Ovary (tissue), 9 donors: ENCODE results near the gene PNMT. TPM values are rescaled to one million over a fixed set of nuclear protein-coding genes. Genes with fewer than 3 reads are reported as not detected.

Experiments
- DNase-seq, 5 donors: peaks; one replicate each; pipeline ENCODE4 v3.0.0-alpha.2; 2019 to 2020
- H3K27ac ChIP-seq, 2 donors: fragments of 200-600 bp; one replicate each; pipeline versions ENCODE4 v1.5.1 to v1.8.0; 2019 to 2022
- H3K27me3 ChIP-seq: fragments of 200-600 bp; one replicate; pipeline ENCODE4 v1.8.0; 2022
- H3K36me3 ChIP-seq: fragments of 200-600 bp; sonication (generic); one replicate; pipeline ENCODE4 v1.5.1; 2019
- H3K4me1 ChIP-seq: one replicate; pipeline ENCODE4 v1.8.1; 2013; ENCODE audit warnings: mild to moderate bottlenecking, moderate library complexity; ENCODE audit not compliant: insufficient read depth
- H3K4me3 ChIP-seq: fragments of 200-600 bp; sonication (generic); one replicate; pipeline ENCODE4 v1.5.1; 2017
- H3K9me3 ChIP-seq, 2 donors: fragments of 200-600 bp in 1 of 2; sonication (generic) in 1 of 2; one replicate each; pipeline versions ENCODE4 v1.5.1 to v1.8.1; 2013 to 2019; ENCODE audit warnings: mild to moderate bottlenecking in 1 of 2, moderate library complexity in 1 of 2
- CTCF ChIP-seq, 3 donors: fragments of 450-650 bp in 2 of 3; fragments of 200-600 bp in 1 of 3; IDR thresholded peaks; one replicate each; pipeline versions ENCODE4 v1.5.1 to v1.8.0; 2016 to 2022; ENCODE audit warnings: antibody characterized with exemption in 3 of 3, mild to moderate bottlenecking in 1 of 3
- EP300 ChIP-seq: sonication (generic); formaldehyde crosslinking; IDR thresholded peaks from one replicate; pipeline ENCODE4 v1.6.1; 2017; ENCODE audit warnings: antibody characterized with exemption
- POLR2A ChIP-seq: fragments of 450-650 bp; IDR thresholded peaks from one replicate; pipeline ENCODE4 v1.6.1; 2017; ENCODE audit warnings: antibody characterized with exemption, mild to moderate bottlenecking, moderate library complexity
- WGBS, 3 donors: extraction: QIAGEN DNeasy Blood & Tissue Kit in 1 of 3; methylation state at CpG; one replicate each; pipeline versions ENCODE4 v1.1.5 to v1.1.7; 2013 to 2017; 5-methylcytosine and 5-hydroxymethylcytosine counted together
- intact Hi-C, 4 donors: fragments of 100-400 bp; cut with DNase I; formaldehyde crosslinking; loops; one replicate each; pipeline versions ENCODE4 v1.11.0 to v1.15.1; 2022 to 2023
- polyA plus RNA-seq, 2 donors: library from polyadenylated mRNA; stranded (reverse); fragments of 200-250 nt in 1 of 2; fragments of 350-450 nt in 1 of 2; fragmentation: Illumina TruSeq in 1 of 2; extraction: RNeasy Lipid Tissue Mini Kit (QIAGEN cat#74804) in 1 of 2; gene quantifications; one replicate each; pipeline ENCODE4 v1.2.3, GENCODE V29; 2013 to 2014
- total RNA-seq, 7 donors: library from RNA; depleted of rRNA in 2 of 7; stranded (reverse); fragments of >200 nt in 2 of 7; fragmentation: NEBNext Ultra II Directional in 3 of 7; extraction: Animal tissue kit (Norgen Biotek cat#: 25700) in 3 of 7; gene quantifications; one replicate each; pipeline versions ENCODE4 v1.1.0 to v1.2.4, GENCODE V29; 2016 to 2023
- donor health status: DM: no; HTN: no; CAD: no; lungs with moderate emphysema.
- donor health status: DM: no; HTN: no; CAD: no.
- donor health status: Bipolar disorder and iron deficiency.
- donor health status: DM: yes; HTN: yes; CAD: no.
- donor health status: DM: no; HTN: no; CAD: no.
- donor health status: DM: yes; HTN: yes; CAD: no.

Gene PNMT
- total and polyA plus RNA-seq, 9 donors: 0.60 to 5.1 (median 1.3) TPM; not detected in 2

- Histone ChIP-seq H3K9me3 (no peaks in the 10 kb centered on the region), H3K4me1 (no peaks in the 10 kb centered on the region), H3K36me3 (no peaks in the 10 kb centered on the region), H3K4me3 (no peak overlapping the region), H3K27ac (no peak overlapping the region), H3K27me3 (no peaks in the 10 kb centered on the region)
- no peak for TF ChIP-seq EP300
- TF ChIP-seq CTCF (IDR thresholded peaks at IDR 0.05): no peak
- no peak for TF ChIP-seq POLR2A
- DNase-seq: no peak
- intact Hi-C loops: no loop called here
- 76 to 77% (median 76%) methylated on average over 5 of the region's 5 CpGs for WGBS, 3 donors
These were observed 21.0 kb upstream of the PNMT start for GRCh38 chr17:39647256-39647655.

GRCh38 chr17:39648616-39649366 lies 19.5 kb upstream of the PNMT start:
- intact Hi-C loops: no loop called here

GRCh38 chr17:39650121-39650579 lies 18.1 kb upstream of the PNMT start:
- no peak for DNase-seq
- Histone ChIP-seq H3K27ac (no peak overlapping the region), H3K27me3 (no peaks in the 10 kb centered on the region), H3K9me3 (no peaks in the 10 kb centered on the region), H3K4me1 (peaks cover 8% of the 10 kb centered on the region), H3K4me3 (no peak overlapping the region), H3K36me3 (no peaks in the 10 kb centered on the region)
- TF ChIP-seq CTCF (IDR thresholded peaks at IDR 0.05): no peak
- TF ChIP-seq EP300: no peak
- no peak for TF ChIP-seq POLR2A
- WGBS, 3 donors: 86 to 92% (median 87%) methylated on average over 11 of the region's 11 CpGs
- intact Hi-C loops: no loop called here

More at GRCh38 chr17:39648616-39649366, 19.5 kb upstream of the PNMT start:
- no peaks in the 10 kb centered on the region for H3K36me3 ChIP-seq
- no peak for DNase-seq
- no peaks in the 10 kb centered on the region for H3K9me3 ChIP-seq
- TF ChIP-seq POLR2A (no peak), EP300 (no peak), CTCF (IDR thresholded peaks at IDR 0.05) (no peak)
- H3K4me3 ChIP-seq: no peak overlapping the region
- 76 to 78% (median 76%) methylated on average over 15 of the region's 15 CpGs for WGBS, 3 donors
- H3K27ac ChIP-seq: no peak overlapping the region
- no peaks in the 10 kb centered on the region for H3K27me3 ChIP-seq
- H3K4me1 ChIP-seq: peaks cover 8% of the 10 kb centered on the region

GRCh38 chr17:39651923-39652586 lies 16.2 kb upstream of the PNMT start:
- no peaks in the 10 kb centered on the region for H3K36me3 ChIP-seq
- no peak overlapping the region for H3K27ac ChIP-seq
- H3K27me3 ChIP-seq: no peaks in the 10 kb centered on the region
- WGBS, 3 donors: 65 to 75% (median 71%) methylated on average over 8 of the region's 8 CpGs
- TF ChIP-seq CTCF (IDR thresholded peaks at IDR 0.05) (no peak), POLR2A (no peak), EP300 (no peak)
- H3K4me3 ChIP-seq: no peak overlapping the region
- intact Hi-C loops: no loop called here
- no peak for DNase-seq
- H3K4me1 ChIP-seq: peaks cover 8% of the 10 kb centered on the region
- no peaks in the 10 kb centered on the region for H3K9me3 ChIP-seq
